Measurements from ENCODE around the gene TTYH2.

GRCh38 chr17:74299226-74300009 is 86.0 kb downstream of the TTYH2 start:
- TF ChIP-seq POLR2A (IDR thresholded peaks at IDR 0.05), result no peak
- TF ChIP-seq, protein P1, sequence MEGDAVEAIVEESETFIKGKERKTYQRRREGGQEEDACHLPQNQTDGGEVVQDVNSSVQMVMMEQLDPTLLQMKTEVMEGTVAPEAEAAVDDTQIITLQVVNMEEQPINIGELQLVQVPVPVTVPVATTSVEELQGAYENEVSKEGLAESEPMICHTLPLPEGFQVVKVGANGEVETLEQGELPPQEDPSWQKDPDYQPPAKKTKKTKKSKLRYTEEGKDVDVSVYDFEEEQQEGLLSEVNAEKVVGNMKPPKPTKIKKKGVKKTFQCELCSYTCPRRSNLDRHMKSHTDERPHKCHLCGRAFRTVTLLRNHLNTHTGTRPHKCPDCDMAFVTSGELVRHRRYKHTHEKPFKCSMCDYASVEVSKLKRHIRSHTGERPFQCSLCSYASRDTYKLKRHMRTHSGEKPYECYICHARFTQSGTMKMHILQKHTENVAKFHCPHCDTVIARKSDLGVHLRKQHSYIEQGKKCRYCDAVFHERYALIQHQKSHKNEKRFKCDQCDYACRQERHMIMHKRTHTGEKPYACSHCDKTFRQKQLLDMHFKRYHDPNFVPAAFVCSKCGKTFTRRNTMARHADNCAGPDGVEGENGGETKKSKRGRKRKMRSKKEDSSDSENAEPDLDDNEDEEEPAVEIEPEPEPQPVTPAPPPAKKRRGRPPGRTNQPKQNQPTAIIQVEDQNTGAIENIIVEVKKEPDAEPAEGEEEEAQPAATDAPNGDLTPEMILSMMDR (IDR thresholded peaks at IDR 0.05), result no peak

Data from tibial nerve (tissue), 3 donors.